Measurements from ENCODE around the gene JAZF1. TPM values are rescaled to one million over a fixed set of nuclear protein-coding genes. Genes with fewer than 3 reads are reported as not detected.

Gene JAZF1
- total and polyA plus RNA-seq, 10 of the 15 experiments (the other 5 are each of a cell fraction or from before 2014, with no cell fraction given), result 0.04 to 0.82 (median 0.15) TPM; not detected in 3

DNA sequence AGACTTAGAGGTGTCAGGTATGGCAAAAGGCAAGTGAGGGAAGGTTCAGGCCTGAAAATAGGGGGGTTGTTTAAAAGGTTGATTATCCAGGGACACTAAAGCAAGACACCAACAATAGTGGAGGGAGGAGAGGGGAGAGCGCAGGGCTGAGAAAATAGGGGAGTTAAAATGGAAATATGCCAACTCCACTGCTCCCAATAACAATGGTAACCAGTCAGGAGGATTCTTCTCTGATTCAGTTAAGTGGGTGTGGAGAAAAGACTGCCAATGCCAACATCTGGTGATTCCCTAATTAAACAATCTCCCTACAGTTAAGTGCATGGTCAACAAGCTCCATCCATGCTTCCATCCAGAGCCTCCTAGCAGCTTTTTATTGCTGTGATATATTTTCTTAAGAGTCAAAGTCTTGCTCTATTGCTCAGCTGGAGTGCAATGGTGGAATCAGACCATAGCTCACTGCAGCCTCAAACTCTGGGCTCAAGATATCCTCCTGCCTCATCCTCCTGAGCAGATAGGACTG lies 183.3 kb downstream of the JAZF1 start (continued):
- TF ChIP-seq, protein P1, sequence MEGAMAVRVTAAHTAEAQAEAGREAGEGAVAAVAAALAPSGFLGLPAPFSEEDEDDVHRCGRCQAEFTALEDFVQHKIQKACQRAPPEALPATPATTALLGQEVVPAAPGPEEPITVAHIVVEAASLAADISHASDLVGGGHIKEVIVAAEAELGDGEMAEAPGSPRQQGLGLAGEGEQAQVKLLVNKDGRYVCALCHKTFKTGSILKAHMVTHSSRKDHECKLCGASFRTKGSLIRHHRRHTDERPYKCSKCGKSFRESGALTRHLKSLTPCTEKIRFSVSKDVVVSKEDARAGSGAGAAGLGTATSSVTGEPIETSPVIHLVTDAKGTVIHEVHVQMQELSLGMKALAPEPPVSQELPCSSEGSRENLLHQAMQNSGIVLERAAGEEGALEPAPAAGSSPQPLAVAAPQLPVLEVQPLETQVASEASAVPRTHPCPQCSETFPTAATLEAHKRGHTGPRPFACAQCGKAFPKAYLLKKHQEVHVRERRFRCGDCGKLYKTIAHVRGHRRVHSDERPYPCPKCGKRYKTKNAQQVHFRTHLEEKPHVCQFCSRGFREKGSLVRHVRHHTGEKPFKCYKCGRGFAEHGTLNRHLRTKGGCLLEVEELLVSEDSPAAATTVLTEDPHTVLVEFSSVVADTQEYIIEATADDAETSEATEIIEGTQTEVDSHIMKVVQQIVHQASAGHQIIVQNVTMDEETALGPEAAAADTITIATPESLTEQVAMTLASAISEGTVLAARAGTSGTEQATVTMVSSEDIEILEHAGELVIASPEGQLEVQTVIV (IDR thresholded peaks at IDR 0.05; ENCODE audit: borderline replicate concordance, partially characterized antibody), result no peak
- TF ChIP-seq ETV6 (conservative IDR thresholded peaks at IDR 0.05 in 1 of 2, IDR thresholded peaks at IDR 0.05 in 1 of 2; ENCODE audit: borderline replicate concordance in 1 of 2, low read depth in 1 of 2) (no peak), SRF (IDR thresholded peaks at IDR 0.05; ENCODE audit: low read depth in 2 of 2, low read length in 2 of 2) (no peak), MYB (IDR thresholded peaks at IDR 0.05; ENCODE audit: borderline replicate concordance, low read depth, low read length) (no peak)

DNA sequence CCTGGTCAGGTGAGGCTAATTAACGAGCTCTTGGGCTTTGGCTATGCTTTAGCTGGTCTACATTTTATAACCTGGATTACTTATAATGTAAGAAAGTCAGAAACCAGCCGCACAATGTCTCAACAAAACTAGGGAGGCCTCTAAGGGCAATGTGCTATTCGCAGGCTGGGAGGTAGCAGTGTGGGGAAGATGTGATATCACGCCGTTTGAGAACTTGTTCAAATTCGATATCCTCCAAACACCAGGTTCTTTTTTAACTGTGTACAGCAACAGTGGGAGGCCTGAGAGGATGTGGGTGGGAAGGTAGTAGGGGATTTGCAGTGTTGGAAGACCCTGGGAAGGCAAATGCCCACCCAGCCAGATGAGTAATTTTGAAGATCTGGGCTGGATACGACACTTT lies 184.5 kb downstream of the JAZF1 start:
- 51% methylated on average over 7 of the region's 7 CpGs for WGBS (ENCODE audit: insufficient coverage, insufficient replicate concordance, low lambda C conversion rate, missing lambda C conversion rate)
- ChIA-PET CTCF (interaction anchor here (1.4 kb wide), 1 partner anchor 66 kb away, joined by 3 read pairs; no protein-coding TSS in a partner anchor), SMC1A (ENCODE audit: uncharacterized antibody, unreplicated experiment) (no interaction called here), POLR2A (no interaction called here), RAD21 (ENCODE audit: unreplicated experiment) (no interaction called here)
- H3K9ac ChIP-seq (ENCODE audit: control insufficient read depth, insufficient read depth, low read length), result no peak overlapping the region
- no peak overlapping the region for H2AFZ ChIP-seq (ENCODE audit: control insufficient read depth, low read depth, low read length)
- no peak overlapping the region for H3K4me3 ChIP-seq
- H3K79me2 ChIP-seq (ENCODE audit: control insufficient read depth, insufficient read depth, low read length), result no peaks in the 10 kb centered on the region
- H3K4me2 ChIP-seq (ENCODE audit: control insufficient read depth, insufficient read depth), result no peak overlapping the region
- H3K27ac ChIP-seq (ENCODE audit: control insufficient read depth, insufficient read depth), result no peak overlapping the region
- in situ Hi-C loops (cut with MboI) (no loop called here), intact Hi-C loops (cut with micrococcal nuclease; ENCODE audit: unreplicated experiment) (no loop called here)
- no peaks in the 10 kb centered on the region for H3K4me1 ChIP-seq (ENCODE audit: control insufficient read depth, insufficient read depth, low read length)
- DNase-seq (ENCODE audit: low read depth, low spot score) (no peak), FAIRE-seq (no peak), ATAC-seq (no peak)
- H3K9me3 ChIP-seq (replicated peaks; ENCODE audit: control insufficient read depth, insufficient read depth, low read length), result no peaks in the 10 kb centered on the region
- H4K20me1 ChIP-seq (ENCODE audit: control insufficient read depth, insufficient read depth), result no peaks in the 10 kb centered on the region
- BruUV-seq (replicated peaks), result no TSS peak
- no peaks in the 10 kb centered on the region for H3K36me3 ChIP-seq (ENCODE audit: control insufficient read depth in 2 of 2, insufficient read depth in 2 of 2, low read length in 1 of 2)
- no peaks in the 10 kb centered on the region; a peak in 1 of 4 replicates for H3K27me3 ChIP-seq (replicated peaks in 1 of 2; ENCODE audit: control insufficient read depth in 2 of 2, insufficient read depth in 2 of 2, low read length in 1 of 2)
- TF ChIP-seq HDAC6 (IDR thresholded peaks at IDR 0.05; ENCODE audit: unreplicated experiment) (no peak), NBN (IDR thresholded peaks at IDR 0.05) (no peak), NR2C2 (IDR thresholded peaks at IDR 0.05; ENCODE audit: borderline replicate concordance, control insufficient read depth, insufficient read length, low read depth) (no peak), YBX1 (IDR thresholded peaks at IDR 0.05) (no peak), MYB (IDR thresholded peaks at IDR 0.05; ENCODE audit: borderline replicate concordance, low read depth, low read length) (no peak), FOXK2 (IDR thresholded peaks at IDR 0.05) (no peak)
- TF ChIP-seq, protein P2, sequence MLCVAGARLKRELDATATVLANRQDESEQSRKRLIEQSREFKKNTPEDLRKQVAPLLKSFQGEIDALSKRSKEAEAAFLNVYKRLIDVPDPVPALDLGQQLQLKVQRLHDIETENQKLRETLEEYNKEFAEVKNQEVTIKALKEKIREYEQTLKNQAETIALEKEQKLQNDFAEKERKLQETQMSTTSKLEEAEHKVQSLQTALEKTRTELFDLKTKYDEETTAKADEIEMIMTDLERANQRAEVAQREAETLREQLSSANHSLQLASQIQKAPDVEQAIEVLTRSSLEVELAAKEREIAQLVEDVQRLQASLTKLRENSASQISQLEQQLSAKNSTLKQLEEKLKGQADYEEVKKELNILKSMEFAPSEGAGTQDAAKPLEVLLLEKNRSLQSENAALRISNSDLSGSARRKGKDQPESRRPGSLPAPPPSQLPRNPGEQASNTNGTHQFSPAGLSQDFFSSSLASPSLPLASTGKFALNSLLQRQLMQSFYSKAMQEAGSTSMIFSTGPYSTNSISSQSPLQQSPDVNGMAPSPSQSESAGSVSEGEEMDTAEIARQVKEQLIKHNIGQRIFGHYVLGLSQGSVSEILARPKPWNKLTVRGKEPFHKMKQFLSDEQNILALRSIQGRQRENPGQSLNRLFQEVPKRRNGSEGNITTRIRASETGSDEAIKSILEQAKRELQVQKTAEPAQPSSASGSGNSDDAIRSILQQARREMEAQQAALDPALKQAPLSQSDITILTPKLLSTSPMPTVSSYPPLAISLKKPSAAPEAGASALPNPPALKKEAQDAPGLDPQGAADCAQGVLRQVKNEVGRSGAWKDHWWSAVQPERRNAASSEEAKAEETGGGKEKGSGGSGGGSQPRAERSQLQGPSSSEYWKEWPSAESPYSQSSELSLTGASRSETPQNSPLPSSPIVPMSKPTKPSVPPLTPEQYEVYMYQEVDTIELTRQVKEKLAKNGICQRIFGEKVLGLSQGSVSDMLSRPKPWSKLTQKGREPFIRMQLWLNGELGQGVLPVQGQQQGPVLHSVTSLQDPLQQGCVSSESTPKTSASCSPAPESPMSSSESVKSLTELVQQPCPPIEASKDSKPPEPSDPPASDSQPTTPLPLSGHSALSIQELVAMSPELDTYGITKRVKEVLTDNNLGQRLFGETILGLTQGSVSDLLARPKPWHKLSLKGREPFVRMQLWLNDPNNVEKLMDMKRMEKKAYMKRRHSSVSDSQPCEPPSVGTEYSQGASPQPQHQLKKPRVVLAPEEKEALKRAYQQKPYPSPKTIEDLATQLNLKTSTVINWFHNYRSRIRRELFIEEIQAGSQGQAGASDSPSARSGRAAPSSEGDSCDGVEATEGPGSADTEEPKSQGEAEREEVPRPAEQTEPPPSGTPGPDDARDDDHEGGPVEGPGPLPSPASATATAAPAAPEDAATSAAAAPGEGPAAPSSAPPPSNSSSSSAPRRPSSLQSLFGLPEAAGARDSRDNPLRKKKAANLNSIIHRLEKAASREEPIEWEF (IDR thresholded peaks at IDR 0.05; ENCODE audit: insufficient replicate concordance, low read depth, low read length), result no peak
- TF ChIP-seq, protein P3, sequence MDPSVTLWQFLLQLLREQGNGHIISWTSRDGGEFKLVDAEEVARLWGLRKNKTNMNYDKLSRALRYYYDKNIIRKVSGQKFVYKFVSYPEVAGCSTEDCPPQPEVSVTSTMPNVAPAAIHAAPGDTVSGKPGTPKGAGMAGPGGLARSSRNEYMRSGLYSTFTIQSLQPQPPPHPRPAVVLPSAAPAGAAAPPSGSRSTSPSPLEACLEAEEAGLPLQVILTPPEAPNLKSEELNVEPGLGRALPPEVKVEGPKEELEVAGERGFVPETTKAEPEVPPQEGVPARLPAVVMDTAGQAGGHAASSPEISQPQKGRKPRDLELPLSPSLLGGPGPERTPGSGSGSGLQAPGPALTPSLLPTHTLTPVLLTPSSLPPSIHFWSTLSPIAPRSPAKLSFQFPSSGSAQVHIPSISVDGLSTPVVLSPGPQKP (IDR thresholded peaks at IDR 0.05; ENCODE audit: low read depth, low read length), result no peak
- TF ChIP-seq, protein P4, sequence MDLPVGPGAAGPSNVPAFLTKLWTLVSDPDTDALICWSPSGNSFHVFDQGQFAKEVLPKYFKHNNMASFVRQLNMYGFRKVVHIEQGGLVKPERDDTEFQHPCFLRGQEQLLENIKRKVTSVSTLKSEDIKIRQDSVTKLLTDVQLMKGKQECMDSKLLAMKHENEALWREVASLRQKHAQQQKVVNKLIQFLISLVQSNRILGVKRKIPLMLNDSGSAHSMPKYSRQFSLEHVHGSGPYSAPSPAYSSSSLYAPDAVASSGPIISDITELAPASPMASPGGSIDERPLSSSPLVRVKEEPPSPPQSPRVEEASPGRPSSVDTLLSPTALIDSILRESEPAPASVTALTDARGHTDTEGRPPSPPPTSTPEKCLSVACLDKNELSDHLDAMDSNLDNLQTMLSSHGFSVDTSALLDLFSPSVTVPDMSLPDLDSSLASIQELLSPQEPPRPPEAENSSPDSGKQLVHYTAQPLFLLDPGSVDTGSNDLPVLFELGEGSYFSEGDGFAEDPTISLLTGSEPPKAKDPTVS (IDR thresholded peaks at IDR 0.05; ENCODE audit: low read depth, low read length), result no peak
